GM10248 (cell line): ENCODE data around the gene HPS1.

Source experiments
- CTCF ChIA-PET: fragments of 300-600 bp; sonication (Branson Sonifier 250); formaldehyde crosslinking; extraction: SDS; loops from one replicate; lab custom pipeline; 2021; ENCODE audit warnings: antibody characterized with exemption; lab: Yijun Ruan, JAX
- POLR2A ChIA-PET: fragments of 350-650 bp; sonication (Branson Sonifier 250); formaldehyde crosslinking; extraction: SDS; loops from one replicate; lab custom pipeline; 2020; ENCODE audit warnings: antibody characterized with exemption; lab: Yijun Ruan, JAX
- DNase-seq: peaks from one replicate; pipeline ENCODE4 v3.0.0; 2012; ENCODE audit errors: extremely low spot score
- TF ChIP-seq, protein P1 (sequence below): IDR thresholded peaks from 2 replicates; pipeline ENCODE4 v1.5.1; 2012; ENCODE audit warnings: mild to moderate bottlenecking, low read depth; ENCODE audit errors: extremely low read depth, missing control alignments, control extremely low read depth

HPS1 gene

DNA sequence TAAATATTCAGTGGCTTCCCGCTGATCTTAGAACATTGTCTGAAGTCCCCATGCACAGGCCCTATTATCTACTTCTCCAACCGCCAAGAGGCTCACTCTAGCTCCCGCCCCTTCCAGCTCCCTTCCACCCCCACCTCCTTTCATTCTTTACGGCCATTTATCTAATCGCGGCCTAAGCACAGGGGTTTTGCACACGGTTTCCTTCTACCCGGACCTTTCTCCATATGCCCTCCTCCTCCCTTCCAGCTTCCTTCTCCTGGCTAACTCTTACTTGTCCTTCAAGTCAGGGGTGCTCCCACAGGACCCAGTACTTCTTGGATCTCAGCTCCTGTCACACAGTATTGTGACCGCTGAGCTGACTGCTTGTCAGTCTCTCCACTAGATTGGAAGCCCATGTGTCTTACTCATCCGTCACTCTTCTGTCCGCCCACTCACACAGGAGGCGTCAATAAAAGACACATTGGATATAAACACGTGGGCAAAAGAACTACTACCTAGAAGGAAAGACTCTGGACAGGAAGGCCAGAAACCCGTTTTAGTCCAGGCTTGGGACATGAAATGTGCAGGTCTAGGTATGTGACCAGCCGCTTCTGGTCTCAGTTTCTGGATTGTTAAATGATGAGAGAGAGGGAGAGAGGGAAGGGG, 20.2 kb upstream of the HPS1 start:
- no peak for DNase-seq
- CTCF ChIA-PET = interaction anchor here (0.6 to 6.1 kb wide), 54 partner anchors 8 to 1146 kb away, joined by 3 to 68 read pairs (median 4); partner anchors contain the start of genes GOT1 and HPS1
- TF ChIP-seq, protein P1, sequence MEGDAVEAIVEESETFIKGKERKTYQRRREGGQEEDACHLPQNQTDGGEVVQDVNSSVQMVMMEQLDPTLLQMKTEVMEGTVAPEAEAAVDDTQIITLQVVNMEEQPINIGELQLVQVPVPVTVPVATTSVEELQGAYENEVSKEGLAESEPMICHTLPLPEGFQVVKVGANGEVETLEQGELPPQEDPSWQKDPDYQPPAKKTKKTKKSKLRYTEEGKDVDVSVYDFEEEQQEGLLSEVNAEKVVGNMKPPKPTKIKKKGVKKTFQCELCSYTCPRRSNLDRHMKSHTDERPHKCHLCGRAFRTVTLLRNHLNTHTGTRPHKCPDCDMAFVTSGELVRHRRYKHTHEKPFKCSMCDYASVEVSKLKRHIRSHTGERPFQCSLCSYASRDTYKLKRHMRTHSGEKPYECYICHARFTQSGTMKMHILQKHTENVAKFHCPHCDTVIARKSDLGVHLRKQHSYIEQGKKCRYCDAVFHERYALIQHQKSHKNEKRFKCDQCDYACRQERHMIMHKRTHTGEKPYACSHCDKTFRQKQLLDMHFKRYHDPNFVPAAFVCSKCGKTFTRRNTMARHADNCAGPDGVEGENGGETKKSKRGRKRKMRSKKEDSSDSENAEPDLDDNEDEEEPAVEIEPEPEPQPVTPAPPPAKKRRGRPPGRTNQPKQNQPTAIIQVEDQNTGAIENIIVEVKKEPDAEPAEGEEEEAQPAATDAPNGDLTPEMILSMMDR = no peak
- POLR2A ChIA-PET = no interaction called here

DNA sequence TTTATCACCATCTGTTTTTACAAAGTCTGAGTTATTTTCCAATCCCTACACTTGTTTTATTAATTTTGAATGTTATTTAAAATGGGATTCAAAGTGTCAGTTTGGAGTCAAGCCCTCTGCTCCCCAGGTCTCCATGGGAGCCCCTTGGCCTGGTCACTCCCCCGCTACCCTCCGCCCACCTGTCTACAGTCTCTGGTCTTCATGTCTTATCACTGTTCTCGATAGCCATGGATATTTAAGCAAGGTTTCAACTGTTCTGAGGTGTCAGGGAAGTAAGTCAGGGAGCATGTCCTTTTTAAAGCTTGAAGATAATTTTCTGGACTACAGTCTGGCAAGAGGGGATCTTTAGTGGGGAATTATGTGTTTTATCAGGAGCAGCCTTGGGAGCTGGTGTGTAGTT, 19.1 kb upstream of the HPS1 start:
- TF ChIP-seq, protein P1 = no peak
- ChIA-PET POLR2A (no interaction called here), CTCF (interaction anchor here (1.2 to 3.1 kb wide), 4 partner anchors 53 to 814 kb away, joined by 3 to 20 read pairs (median 14); no protein-coding TSS in a partner anchor)
- no peak for DNase-seq

DNA sequence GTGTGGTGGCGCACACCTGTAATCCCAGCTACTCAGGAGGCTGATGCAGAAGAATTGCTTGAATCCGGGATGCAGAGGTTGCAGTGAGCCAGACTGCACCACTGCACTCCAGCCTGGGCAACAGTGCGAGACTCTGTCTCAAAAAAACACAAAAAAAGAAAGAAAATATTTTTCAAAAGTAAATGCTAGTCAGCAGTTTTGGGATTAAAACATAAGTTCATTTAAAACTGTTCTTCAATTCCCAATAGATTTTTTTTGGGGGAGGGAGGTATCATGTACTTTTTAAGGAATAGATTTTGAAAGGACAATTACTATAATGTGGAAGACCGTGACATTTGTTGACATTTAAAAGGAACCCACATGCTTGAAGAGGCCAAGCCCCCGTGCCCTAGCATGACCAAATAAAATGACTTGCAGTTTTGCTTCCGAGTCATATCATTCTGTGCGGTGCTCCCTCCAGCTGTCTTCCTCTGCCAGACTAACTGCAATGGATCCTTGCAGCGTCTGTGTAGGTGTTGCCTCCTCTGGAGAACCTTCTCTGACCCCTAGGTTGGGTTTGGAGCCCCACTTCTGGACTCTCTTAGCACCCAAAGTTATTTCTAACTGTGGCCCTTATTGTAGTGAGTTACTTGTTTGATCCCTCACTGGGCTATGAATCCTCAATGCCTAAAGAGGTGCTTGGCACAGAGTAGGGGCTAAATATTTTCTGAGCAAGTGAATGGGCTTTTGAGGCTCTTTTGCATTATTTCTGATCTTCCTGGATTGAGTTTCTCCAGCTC, 17.4 kb upstream of the HPS1 start:
- CTCF ChIA-PET = interaction anchor here (1.0 to 1.5 kb wide), 3 partner anchors 38 to 783 kb away, joined by 3 to 4 read pairs (median 3); no protein-coding TSS in a partner anchor

DNA sequence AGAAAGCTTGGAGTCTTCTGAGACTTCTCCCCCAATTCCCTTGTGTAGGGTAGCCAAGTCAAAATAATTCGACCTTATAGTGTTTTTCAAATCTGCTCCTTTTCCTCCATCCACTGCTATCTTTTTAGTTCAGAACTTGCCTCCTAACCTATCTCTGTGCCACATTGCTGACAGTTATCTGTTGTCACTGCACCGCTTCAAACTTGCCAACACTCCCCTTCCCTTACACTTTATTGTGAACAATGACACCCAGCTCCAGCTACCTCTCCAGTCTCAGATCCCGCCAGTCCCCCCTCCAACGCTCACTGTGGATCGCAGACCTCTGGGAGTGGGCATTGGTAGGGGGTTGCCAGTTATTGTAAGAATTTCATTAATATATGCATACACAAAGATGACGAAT, 16.3 kb upstream of the HPS1 start:
- POLR2A ChIA-PET = no interaction called here

More for the DNA sequence above, 17.4 kb upstream of the HPS1 start:
- no peak for DNase-seq
- POLR2A ChIA-PET = no interaction called here
- TF ChIP-seq, protein P1 = no peak

DNA sequence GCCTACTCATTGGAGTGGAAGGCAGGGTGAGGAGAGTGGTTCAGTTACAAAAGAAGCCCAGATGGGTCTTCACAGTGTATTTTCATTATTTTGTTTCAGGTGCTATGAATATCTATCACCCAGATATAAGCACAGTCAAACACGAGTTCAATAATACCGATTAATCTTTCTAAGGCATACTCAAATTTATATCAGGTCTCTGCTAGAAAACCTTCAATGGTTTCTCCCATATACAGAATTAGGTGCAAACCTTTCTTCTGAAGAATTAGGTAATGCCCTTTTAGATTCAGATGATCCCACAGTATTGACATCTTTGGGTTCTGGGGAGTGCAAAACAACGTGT, 14.7 kb upstream of the HPS1 start:
- POLR2A ChIA-PET = no interaction called here
- no peak for DNase-seq
- TF ChIP-seq, protein P1 = no peak
- CTCF ChIA-PET = interaction anchor here (1.1 to 1.6 kb wide), 2 partner anchors 15 to 785 kb away, joined by 3 read pairs; partner anchors contain the start of gene HPS1

More for the DNA sequence above, 16.3 kb upstream of the HPS1 start:
- DNase-seq = no peak
- CTCF ChIA-PET = no interaction called here
- TF ChIP-seq, protein P1 = no peak

DNA sequence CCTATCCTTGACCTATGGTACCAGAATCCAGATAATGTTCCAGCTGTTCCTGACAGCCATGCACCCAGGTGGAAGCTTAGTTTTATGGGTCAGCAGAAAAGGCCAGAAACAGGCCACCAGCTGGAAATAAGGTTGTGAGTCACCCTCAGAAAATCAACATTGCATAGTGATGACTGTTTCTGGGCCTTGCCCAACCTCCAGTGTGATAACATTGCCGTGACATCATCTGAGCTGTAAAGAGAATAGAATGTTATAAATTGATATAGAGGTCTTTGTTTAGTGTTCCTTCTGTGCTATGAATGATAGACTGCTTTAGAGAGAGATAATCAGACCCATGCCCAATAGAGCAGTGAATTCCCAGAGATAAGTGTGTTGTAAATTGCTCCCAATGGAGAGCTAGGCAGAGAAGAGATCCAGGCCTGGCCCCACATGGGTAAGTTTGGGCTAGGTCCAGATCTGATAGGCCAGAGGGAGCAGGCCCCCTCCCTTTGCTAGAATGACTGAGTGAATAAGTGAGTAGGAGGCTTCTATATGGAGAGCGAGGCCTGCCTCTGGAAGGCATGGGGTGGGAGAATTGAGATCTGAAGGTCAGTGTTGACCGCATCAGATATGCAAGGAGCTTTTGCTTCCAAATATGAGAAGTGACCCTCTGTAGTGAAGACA, 14.2 kb upstream of the HPS1 start:
- ChIA-PET CTCF (interaction anchor here (1.0 to 3.7 kb wide), 5 partner anchors 7 to 786 kb away, joined by 3 to 24 read pairs (median 3); partner anchors contain the start of gene HPS1), POLR2A (no interaction called here)
- no peak for DNase-seq
- TF ChIP-seq, protein P1 = no peak
